ENCODE data around the gene KCNE4. TPM values are rescaled to one million over a fixed set of nuclear protein-coding genes. Genes with fewer than 3 reads are reported as not detected.

Gene KCNE4
- total RNA-seq, 2 experiments from 2014 or later, result not detected

GRCh38 chr2:223044916-223045700, 6.9 kb upstream of the KCNE4 start:
- ATAC-seq (ENCODE audit: low read depth), result no peak
- Mint-ChIP-seq H3K4me1 (peaks cover 6% of the 10 kb centered on the region), H3K4me3 (no peak overlapping the region), H3K36me3 (no peaks in the 10 kb centered on the region), H3K9me3 (no peaks in the 10 kb centered on the region), H3K27ac (no peak overlapping the region), H3K27me3 (peaks cover 2% of the 10 kb centered on the region)
- POLR2A ChIA-PET, result no interaction called here
- DNase-seq, result no peak

GRCh38 chr2:223046470-223047040, 5.4 kb upstream of the KCNE4 start:
- Mint-ChIP-seq H3K9me3 (no peaks in the 10 kb centered on the region), H3K36me3 (no peaks in the 10 kb centered on the region)

GRCh38 chr2:223047260-223047761, 4.7 kb upstream of the KCNE4 start:
- no peak for DNase-seq

More at GRCh38 chr2:223046470-223047040, 5.4 kb upstream of the KCNE4 start:
- POLR2A ChIA-PET, result no interaction called here
- Mint-ChIP-seq H3K4me3 (no peak overlapping the region), H3K27me3 (peaks cover 4% of the 10 kb centered on the region), H3K4me1 (peaks cover 6% of the 10 kb centered on the region), H3K27ac (no peak overlapping the region)
- DNase-seq, result no peak
- ATAC-seq (ENCODE audit: low read depth), result no peak

GRCh38 chr2:223048519-223048918, 3.5 kb upstream of the KCNE4 start:
- no peak for ATAC-seq (ENCODE audit: low read depth)
- Mint-ChIP-seq H3K4me3 (no peak overlapping the region), H3K4me1 (peaks cover 2% of the 10 kb centered on the region), H3K36me3 (no peaks in the 10 kb centered on the region), H3K27ac (no peak overlapping the region), H3K9me3 (no peaks in the 10 kb centered on the region), H3K27me3 (peaks cover 6% of the 10 kb centered on the region)
- POLR2A ChIA-PET, result no interaction called here
- no peak for DNase-seq

More at GRCh38 chr2:223047260-223047761, 4.7 kb upstream of the KCNE4 start:
- POLR2A ChIA-PET, result no interaction called here
- H3K4me3 Mint-ChIP-seq, result no peak overlapping the region
- ATAC-seq (ENCODE audit: low read depth), result no peak
- H3K36me3 Mint-ChIP-seq, result no peaks in the 10 kb centered on the region
- H3K4me1 Mint-ChIP-seq, result peaks cover 6% of the 10 kb centered on the region
- peaks cover 6% of the 10 kb centered on the region for H3K27me3 Mint-ChIP-seq
- no peaks in the 10 kb centered on the region for H3K9me3 Mint-ChIP-seq
- H3K27ac Mint-ChIP-seq, result no peak overlapping the region

- Mint-ChIP-seq H3K36me3 (no peaks in the 10 kb centered on the region), H3K9me3 (no peaks in the 10 kb centered on the region), H3K27ac (no peak overlapping the region), H3K4me3 (no peak overlapping the region), H3K27me3 (peaks cover 6% of the 10 kb centered on the region), H3K4me1 (no peaks in the 10 kb centered on the region)
- ATAC-seq (ENCODE audit: low read depth) (no peak), DNase-seq (no peak)
- POLR2A ChIA-PET, result no interaction called here
Measured at GRCh38 chr2:223049356-223049755, 2.6 kb upstream of the KCNE4 start.

- no peak overlapping the region for H3K4me3 Mint-ChIP-seq
- H3K9me3 Mint-ChIP-seq, result no peaks in the 10 kb centered on the region
- peaks cover 6% of the 10 kb centered on the region for H3K27me3 Mint-ChIP-seq
- no peaks in the 10 kb centered on the region for H3K4me1 Mint-ChIP-seq
- H3K27ac Mint-ChIP-seq, result no peak overlapping the region
- POLR2A ChIA-PET, result no interaction called here
- no peaks in the 10 kb centered on the region for H3K36me3 Mint-ChIP-seq
- no peak for ATAC-seq (ENCODE audit: low read depth)
- DNase-seq, result no peak
Measured at GRCh38 chr2:223050188-223050587, 1.8 kb upstream of the KCNE4 start.

- POLR2A ChIA-PET, result interaction anchor here (0.7 kb wide), 1 partner anchor 20 kb away, joined by 3 read pairs; no protein-coding TSS in a partner anchor
- Mint-ChIP-seq H3K4me1 (no peaks in the 10 kb centered on the region), H3K27ac (no peak overlapping the region), H3K9me3 (no peaks in the 10 kb centered on the region), H3K27me3 (peaks cover 6% of the 10 kb centered on the region), H3K4me3 (no peak overlapping the region), H3K36me3 (no peaks in the 10 kb centered on the region)
- no peak for ATAC-seq (ENCODE audit: low read depth)
- DNase-seq, result no peak
Measured at GRCh38 chr2:223050900-223051504, 988 bp upstream of the KCNE4 start.

GRCh38 chr2:223052548-223053483, 826 bp downstream of the KCNE4 start:
- no peak for ATAC-seq (ENCODE audit: low read depth)
- no peaks in the 10 kb centered on the region for H3K4me1 Mint-ChIP-seq

GRCh38 chr2:223053484-223054192, 1.6 kb downstream of the KCNE4 start:
- Mint-ChIP-seq H3K36me3 (no peaks in the 10 kb centered on the region), H3K4me1 (no peaks in the 10 kb centered on the region), H3K4me3 (no peak overlapping the region), H3K27me3 (peaks cover 6% of the 10 kb centered on the region), H3K27ac (no peak overlapping the region), H3K9me3 (no peaks in the 10 kb centered on the region)
- DNase-seq (no peak), ATAC-seq (ENCODE audit: low read depth) (no peak)
- POLR2A ChIA-PET, result no interaction called here

More at GRCh38 chr2:223052548-223053483, 826 bp downstream of the KCNE4 start:
- Mint-ChIP-seq H3K36me3 (no peaks in the 10 kb centered on the region), H3K4me3 (no peak overlapping the region), H3K9me3 (no peaks in the 10 kb centered on the region), H3K27ac (no peak overlapping the region), H3K27me3 (peaks cover 6% of the 10 kb centered on the region)
- POLR2A ChIA-PET, result no interaction called here
- DNase-seq, result no peak

- H3K9me3 Mint-ChIP-seq, result no peaks in the 10 kb centered on the region
- H3K27ac Mint-ChIP-seq, result no peak overlapping the region
- no peak overlapping the region for H3K4me3 Mint-ChIP-seq
- no peaks in the 10 kb centered on the region for H3K36me3 Mint-ChIP-seq
- peaks cover 5% of the 10 kb centered on the region for H3K27me3 Mint-ChIP-seq
- POLR2A ChIA-PET, result no interaction called here
- DNase-seq (no peak), ATAC-seq (ENCODE audit: low read depth) (no peak)
- no peaks in the 10 kb centered on the region for H3K4me1 Mint-ChIP-seq
Measured at GRCh38 chr2:223054193-223054781, 2.3 kb downstream of the KCNE4 start.

GRCh38 chr2:223055140-223055539, 3.1 kb downstream of the KCNE4 start:
- Mint-ChIP-seq H3K4me3 (no peak overlapping the region), H3K9me3 (no peaks in the 10 kb centered on the region), H3K4me1 (no peaks in the 10 kb centered on the region), H3K27ac (no peak overlapping the region), H3K27me3 (peaks cover 4% of the 10 kb centered on the region), H3K36me3 (no peaks in the 10 kb centered on the region)
- POLR2A ChIA-PET, result no interaction called here
- ATAC-seq (ENCODE audit: low read depth) (no peak), DNase-seq (no peak)

GRCh38 chr2:223055836-223056235, 3.8 kb downstream of the KCNE4 start:
- POLR2A ChIA-PET, result no interaction called here
- Mint-ChIP-seq H3K9me3 (no peaks in the 10 kb centered on the region), H3K27ac (no peak overlapping the region), H3K4me1 (no peaks in the 10 kb centered on the region), H3K36me3 (no peaks in the 10 kb centered on the region), H3K4me3 (no peak overlapping the region), H3K27me3 (peaks cover 4% of the 10 kb centered on the region)
- ATAC-seq (ENCODE audit: low read depth) (no peak), DNase-seq (no peak)

Measured in activated naive CD8-positive, alpha-beta T cell treated with anti-CD3 and anti-CD28 coated beads, Interleukin-2, amount 10 ng/mL, durations not matched to agents 7 days and 5 days (primary cell).